Measurements from ENCODE around the gene SLC13A3. TPM values are rescaled to one million over a fixed set of nuclear protein-coding genes. Genes with fewer than 3 reads are reported as not detected.

SLC13A3 gene
- total and polyA plus RNA-seq, 4 donors, result 1.5 to 10.7 (median 8.3) TPM

GRCh38 chr20:46631874-46632446 lies 19.3 kb downstream of the SLC13A3 start:
- no peak for TF ChIP-seq HNF4A (conservative IDR thresholded peaks at IDR 0.05)
- no peak for TF ChIP-seq GABPA (IDR thresholded peaks at IDR 0.05 in 1 of 2, conservative IDR thresholded peaks at IDR 0.05 in 1 of 2)
- TF ChIP-seq ATF3 (IDR thresholded peaks at IDR 0.05), result no peak
- TF ChIP-seq MAX (IDR thresholded peaks at IDR 0.05), result no peak
- TF ChIP-seq ZBTB33 (IDR thresholded peaks at IDR 0.05), result no peak
- no peak for TF ChIP-seq SP1 (IDR thresholded peaks at IDR 0.05)
- no peak for TF ChIP-seq FOXA1 (IDR thresholded peaks at IDR 0.05)
- no peak for TF ChIP-seq CTCF (IDR thresholded peaks at IDR 0.05; ENCODE audit: low read depth, low read length, missing input control)
- TF ChIP-seq HNF4G (IDR thresholded peaks at IDR 0.05), result no peak
- TF ChIP-seq NR2F2 (IDR thresholded peaks at IDR 0.05), result no peak
- TF ChIP-seq EGR1 (IDR thresholded peaks at IDR 0.05; ENCODE audit: low read depth in 2 of 2), result no peak
- TF ChIP-seq RXRA (IDR thresholded peaks at IDR 0.05), result no peak
- TF ChIP-seq RAD21 (IDR thresholded peaks at IDR 0.05), result no peak
- TF ChIP-seq TAF1 (conservative IDR thresholded peaks at IDR 0.05), result no peak
- TF ChIP-seq YY1 (IDR thresholded peaks at IDR 0.05), result no peak
- TF ChIP-seq REST (IDR thresholded peaks at IDR 0.05), result no peak
- no peak for TF ChIP-seq JUND (IDR thresholded peaks at IDR 0.05)
- Histone ChIP-seq H3K27ac (ENCODE audit: low read depth in 1 of 2, low read length in 2 of 2) (no peak overlapping the region), H3K9ac (ENCODE audit: low read depth in 1 of 2, low read length in 2 of 2) (no peak overlapping the region), H3K4me1 (ENCODE audit: control insufficient read depth in 4 of 4, insufficient read depth in 4 of 4, low read length in 3 of 4) (peaks cover 0 to 10% (median 3%) of the 10 kb centered on the region in 4 donors), H3K9me3 (ENCODE audit: control insufficient read depth in 4 of 4, low read length in 3 of 4) (peaks cover 0 to 4% (median under 1%) of the 10 kb centered on the region in 4 donors), H3K27me3 (ENCODE audit: control insufficient read depth in 4 of 4, insufficient read depth in 4 of 4, low read length in 3 of 4) (no peaks in the 10 kb centered on the region), H3K36me3 (ENCODE audit: control insufficient read depth in 4 of 4, insufficient read depth in 3 of 4, low read depth in 1 of 4, low read length in 3 of 4) (no peaks in the 10 kb centered on the region), H3K4me3 (ENCODE audit: low read depth in 1 of 3, low read length in 3 of 3) (no peak overlapping the region)
- no peak for DNase-seq (ENCODE audit: low spot score)
- 79% methylated on average over 7 of the region's 7 CpGs for WGBS

Data from liver (tissue), 9 donors.